HT-29 (cell line): ENCODE results near the gene LIME1. TPM values are rescaled to one million over a fixed set of nuclear protein-coding genes. Genes with fewer than 3 reads are reported as not detected.
A peak's percentile ranks its signal among the peaks of the same experiment; 100 is the strongest.
"Not testable (repeated sequence)": the region's sequence is repeated elsewhere in the genome, so short reads cannot be mapped to it uniquely, and the experiment has no call there.

Experiments
- DNase-seq: peaks from one replicate; pipeline ENCODE4 v3.0.0-alpha.2; 2015; ENCODE audit warnings: low spot score
- total RNA-seq: library from RNA; depleted of rRNA; stranded (reverse); fragments of >200 nt; shearing (Covaris generic); gene quantifications from 2 replicates; pipeline ENCODE4 v1.2.3, GENCODE V29; 2014

LIME1 gene
- total RNA-seq, 1 experiment from 2014 or later = 267 TPM

DNA sequence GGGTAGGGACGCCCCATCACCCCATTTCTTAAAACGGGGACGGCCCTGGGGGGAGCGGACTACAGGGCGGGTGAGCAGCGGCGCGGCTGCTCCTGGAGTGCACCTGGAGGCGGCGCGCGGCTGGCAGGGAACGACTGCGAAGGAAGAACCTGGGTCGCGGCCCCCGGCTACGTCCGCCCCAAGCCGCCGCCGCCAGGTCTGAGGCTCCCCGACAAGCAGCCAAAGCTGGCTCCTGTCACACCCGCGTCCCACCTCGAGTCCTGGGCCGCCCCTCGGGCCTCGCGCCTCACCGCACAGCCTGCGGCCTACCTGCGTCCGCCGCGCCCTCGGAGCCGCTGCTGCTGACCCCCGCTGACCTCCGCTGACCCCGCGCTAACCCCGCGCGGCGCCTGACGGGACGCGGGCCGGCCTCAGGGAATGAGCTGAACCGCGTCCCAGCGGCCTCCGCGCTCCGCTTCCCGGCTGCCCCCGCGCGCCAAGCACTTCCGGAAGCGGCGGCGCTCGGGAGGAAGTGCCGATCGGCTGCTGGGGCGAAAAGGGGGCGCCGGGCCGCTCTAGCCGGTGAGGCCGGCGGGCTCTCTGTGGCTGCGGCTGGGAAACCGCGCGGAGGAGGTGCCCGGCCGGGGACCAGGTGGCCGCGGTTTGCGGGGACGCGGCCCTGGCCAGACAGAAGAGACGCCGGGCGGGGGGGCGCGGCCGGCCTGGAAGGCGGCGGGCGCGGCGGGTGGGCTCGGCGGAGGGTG is 28.7 kb upstream of the LIME1 start, which contains the start of the genes ARFRP1 and ZGPAT:
ARFRP1 (minus strand) TSS at position 419 of the 743 bp plus-strand sequence. CDS start 885 bp downstream, outside the sequence.
ZGPAT (plus strand) TSS at position 482 of the 743 bp plus-strand sequence. CDS start 542 bp downstream, outside the sequence.
- peak; percentile 92 for DNase-seq

GRCh38 chr20:63708301-63709148 is 27.9 kb upstream of the LIME1 start:
- no peak for DNase-seq

DNA sequence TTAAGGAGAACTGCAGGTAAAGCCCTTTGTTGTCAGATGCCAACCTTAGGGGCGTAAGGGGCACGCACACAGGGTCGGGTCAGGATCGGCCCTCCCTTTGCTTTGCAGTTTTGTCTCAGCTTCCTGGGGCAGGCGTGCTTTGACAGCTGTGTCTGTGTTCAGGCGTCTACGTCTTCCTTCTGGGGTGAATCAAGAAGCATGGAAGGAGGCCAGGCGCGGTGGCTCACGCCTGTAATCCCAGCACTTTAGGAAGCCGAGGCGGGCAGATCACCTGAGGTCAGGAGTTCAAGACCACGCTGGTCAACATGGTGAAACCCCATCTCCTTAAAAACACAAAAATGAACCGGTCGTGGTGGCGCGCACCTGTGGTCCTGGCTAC is 27.3 kb upstream of the LIME1 start:
- no peak for DNase-seq

DNA sequence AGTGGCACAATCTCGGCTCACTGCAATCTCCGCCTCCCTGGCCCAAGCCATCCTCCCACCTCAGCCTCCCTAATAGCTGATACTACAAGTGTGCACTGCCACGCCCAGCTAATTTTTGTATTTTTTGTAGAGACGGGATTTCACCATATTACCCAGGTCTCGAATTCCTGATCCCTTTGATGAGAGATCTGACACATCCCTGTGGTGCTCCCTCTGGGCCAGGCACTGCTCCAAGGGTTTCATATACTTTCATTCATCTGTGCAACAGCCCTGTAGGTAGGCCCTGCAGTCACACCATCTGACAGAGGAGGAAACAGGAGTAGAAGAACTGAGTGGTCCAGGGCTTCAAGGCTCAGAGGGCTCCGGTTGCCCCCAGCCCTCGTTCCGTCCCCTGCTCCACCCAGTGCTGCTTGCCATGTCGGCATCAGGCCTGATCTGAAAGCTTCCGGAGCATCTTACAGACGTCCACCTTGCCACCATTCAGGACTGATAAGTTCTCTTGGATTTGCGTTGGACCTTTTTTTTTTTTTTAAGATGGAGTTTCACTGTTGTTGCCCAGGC is 25.3 kb upstream of the LIME1 start:
- no peak for DNase-seq

DNA sequence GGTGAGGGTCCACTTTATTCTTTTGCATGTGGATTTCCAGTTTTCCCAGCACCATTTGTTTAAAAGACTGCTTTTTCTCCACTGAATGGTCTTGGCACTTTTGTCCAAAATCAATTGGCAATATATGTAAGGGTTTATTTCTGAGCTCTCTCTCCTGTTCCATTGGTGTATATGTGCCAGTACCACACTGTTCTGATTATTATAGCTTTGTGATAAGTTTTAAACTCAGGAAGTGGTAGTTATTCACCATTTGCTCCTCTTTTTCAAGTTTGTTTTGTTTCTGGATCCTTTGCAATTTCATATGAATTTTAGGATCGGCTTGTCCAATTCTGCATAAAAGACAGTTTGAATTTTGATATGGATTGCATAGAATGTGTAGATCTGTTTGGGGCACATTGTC is 24.3 kb upstream of the LIME1 start:
- no peak for DNase-seq

DNA sequence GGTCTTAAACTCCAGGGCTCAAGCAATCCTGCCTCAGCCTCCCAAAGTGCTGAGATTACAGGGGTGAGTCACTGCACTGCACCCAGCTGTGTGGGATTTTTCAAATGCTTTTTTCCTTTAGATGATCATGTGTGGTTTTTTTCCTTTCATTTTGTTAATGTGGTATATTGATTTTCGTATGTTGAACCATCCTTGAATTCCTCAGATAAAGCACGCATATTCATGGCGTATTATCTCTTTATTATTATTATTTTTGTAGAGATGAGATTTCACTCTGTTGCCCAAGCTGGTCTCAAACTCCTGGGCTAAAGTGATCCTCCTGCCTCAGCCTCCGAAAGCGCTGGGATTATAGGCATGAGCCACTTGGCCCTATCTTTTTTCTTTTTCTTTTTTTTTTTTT is 21.6 kb upstream of the LIME1 start:
- no peak for DNase-seq

- DNase-seq = no peak
Observed at GRCh38 chr20:63718996-63719395, 17.5 kb upstream of the LIME1 start.

DNA sequence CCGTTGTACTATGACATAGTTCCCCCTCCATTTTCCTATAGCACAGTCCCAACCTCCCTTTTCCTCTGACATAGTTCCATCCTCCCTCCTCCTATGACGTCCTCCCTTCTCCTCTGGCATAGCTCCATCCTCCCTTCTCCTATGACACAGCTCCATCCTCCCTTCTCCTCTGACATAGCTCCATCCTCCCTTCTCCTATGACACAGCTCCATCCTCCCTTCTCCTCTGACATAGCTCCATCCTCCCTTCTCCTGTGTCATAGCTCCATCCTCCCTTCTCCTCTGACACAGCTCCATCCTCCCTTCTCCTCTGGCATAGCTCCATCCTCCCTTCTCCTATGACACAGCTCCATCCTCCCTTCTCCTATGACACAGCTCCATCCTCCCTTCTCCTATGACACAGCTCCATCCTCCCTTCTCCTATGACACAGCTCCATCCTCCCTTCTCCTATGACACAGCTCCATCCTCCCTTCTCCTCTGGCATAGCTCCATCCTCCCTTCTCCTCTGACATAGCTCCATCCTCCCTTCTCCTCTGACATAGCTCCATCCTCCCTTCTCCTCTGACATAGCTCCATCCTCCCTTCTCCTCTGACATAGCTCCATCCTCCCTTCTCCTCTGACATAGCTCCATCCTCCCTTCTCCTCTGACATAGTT is 13.4 kb upstream of the LIME1 start:
- not testable (repeated sequence) for DNase-seq

DNA sequence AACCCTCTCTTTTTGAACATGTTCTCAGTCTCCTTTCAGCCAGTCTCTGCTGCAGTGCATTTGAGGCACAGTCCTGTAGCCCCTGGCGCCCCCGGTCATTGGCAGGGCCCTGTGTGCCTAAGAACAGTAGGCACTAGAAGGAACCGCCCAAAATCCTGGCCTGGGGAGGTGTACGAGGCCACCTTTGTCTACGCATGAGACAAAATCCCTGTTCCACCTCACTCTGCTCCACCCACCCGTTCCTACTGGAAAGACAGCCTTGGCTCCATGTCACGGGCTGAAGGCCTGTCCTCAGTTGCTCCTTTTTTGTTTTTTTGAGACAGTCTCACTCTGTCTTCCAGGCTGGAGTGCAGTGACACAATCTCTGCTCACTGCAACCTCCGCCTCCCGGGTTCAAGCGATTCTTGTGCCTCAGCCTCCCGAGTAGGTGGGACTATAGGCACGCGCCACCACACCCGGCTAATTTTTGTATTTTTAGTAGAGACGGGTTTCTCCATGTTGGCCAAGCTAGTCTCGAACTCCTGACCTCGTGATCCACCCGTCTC is 6.2 kb upstream of the LIME1 start:
- DNase-seq = not testable (repeated sequence)

DNA sequence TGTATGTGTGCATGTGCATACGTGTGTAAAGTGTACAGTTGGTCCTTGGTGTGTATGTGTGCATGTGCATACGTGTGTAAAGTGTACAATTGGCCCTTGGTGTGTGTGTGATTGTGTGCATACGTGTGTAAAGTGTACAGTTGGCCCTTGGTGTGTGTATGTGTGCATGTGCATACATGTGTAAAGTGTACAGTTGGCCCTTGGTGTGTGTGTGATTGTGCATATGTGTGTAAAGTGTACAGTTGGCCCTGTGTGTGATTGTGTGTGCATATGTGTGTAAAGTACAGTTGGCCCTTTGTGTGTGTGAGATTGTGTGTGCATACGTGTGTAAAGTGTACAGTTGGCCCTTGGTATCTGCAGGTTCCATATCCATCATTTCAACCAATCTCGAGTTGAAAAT is 5.1 kb upstream of the LIME1 start:
- DNase-seq = no peak

DNA sequence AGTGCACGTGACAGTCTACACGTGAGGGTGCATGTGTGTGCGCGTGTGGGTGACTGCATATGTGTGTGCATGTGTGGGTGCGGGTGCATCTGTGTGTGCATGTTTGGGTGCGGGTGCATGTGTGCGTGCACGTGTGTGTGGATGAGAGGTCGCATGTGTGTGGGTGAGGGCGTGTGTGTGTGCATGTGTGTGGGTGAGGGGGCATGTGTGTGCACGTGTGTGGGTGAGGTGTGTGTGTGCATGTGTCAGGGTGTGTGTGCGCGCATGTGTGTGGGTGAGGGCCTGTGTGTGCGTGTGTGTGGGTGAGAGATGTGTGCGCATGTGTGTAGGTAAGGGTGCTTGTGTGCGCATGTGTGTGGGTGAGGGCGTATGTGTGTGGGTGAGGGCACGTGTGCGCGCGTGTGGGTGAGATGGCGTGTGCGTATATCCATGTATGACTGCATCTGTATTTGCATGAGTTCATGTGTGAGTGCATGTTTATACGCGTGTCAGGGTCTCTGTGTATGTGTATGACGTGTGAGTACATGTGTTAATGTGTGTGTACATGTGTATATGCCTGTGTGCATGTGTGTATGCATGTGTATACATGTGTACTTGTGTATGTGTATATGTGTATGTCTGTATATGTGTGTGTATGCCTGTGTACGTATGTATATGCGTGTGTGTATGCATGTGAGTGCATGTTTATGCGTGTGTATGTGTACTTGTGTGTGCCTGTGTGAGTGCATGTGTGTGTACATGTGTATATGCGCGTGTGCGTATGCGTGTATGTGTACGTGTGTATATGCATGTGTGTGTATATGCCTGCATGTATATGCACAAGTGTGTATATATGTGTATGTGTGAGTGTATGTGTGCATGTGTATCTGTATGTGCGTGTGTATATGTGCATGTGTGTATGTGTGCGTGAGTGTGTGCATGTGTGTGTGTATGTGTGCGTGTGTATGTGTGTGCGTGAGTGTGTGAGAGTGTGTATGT is 4.1 kb upstream of the LIME1 start:
- DNase-seq = no peak

DNA sequence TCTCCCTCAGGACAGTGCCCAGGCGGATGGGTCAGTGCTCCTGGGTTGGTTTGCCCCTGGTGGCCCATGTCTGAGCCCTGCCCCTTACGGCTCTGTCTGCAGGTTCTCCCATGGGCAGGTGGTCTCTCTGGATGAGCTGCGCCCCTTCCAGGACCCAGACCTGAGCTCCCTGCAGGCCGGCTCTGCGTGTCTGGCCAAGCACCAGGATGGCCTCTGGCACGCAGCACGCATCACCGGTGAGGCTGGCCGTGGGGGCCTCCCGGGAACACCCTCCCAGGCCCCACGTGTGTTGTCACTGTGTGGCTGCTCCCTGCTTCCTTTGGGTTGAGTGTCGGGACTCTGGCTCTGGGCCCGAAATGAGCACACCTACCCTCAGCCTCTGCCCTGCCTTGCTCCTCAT is 3.3 kb upstream of the LIME1 start:
- DNase-seq = no peak

- DNase-seq = no peak
Observed at GRCh38 chr20:63733579-63734081, 2.8 kb upstream of the LIME1 start.

GRCh38 chr20:63734111-63734945 is 2.1 kb upstream of the LIME1 start:
- no peak for DNase-seq

- no peak for DNase-seq
Observed at GRCh38 chr20:63734946-63735858, 1.3 kb upstream of the LIME1 start.

DNA sequence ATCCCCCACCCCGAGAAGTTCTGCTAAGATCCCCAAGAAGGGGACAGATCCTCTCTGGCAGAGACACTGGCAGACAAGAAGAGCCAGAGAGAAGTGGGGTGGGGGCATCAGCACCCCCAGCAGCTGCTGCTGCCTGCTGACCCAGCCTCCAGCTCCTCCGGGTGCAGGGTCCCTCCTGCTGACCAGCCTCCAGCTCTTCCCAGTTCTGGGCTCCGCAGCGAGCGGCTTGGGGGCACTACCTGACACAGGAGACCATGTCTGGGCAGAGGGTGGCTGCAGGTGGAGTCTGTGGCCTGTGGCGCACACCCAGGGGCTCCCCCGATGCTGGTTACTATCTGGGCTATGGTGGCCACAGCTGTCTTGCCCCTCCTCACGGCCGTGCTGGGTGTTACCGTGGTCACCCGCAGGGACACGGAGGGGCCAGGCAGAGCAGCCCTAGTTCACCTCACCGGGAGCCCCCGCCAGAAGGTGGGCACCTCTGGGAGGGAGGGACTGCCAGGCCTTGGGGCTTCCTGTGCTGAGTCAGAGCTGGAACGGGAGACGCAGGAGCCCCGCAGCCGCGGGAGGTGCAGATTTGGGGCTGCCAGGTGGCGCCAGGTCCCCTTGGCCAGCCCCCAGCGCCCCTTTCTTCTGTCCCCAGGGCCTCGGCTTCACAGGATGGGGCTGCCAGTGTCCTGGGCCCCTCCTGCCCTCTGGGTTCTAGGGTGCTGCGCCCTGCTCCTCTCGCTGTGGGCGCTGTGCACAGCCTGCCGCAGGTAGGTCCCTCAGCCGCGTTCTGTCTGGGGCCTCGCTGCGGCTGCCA is 630 bp downstream of the LIME1 start:
- peak; percentile 77 for DNase-seq

GRCh38 chr20:63737695-63737944 is 1.2 kb downstream of the LIME1 start:
- DNase-seq = no peak
